ENCODE data around the gene DEFB114. TPM values are rescaled to one million over a fixed set of nuclear protein-coding genes. Genes with fewer than 3 reads are reported as not detected.

DEFB114 gene
- total RNA-seq, 4 donors from 2014 or later: not detected

GRCh38 chr6:49969605-49970004 lies 5.6 kb upstream of the DEFB114 start, which contains the start of gene DEFB113:
TSS of gene DEFB113 (minus strand) at chr6:49969625. CDS start at chr6:49969625, 0 bp downstream.
- WGBS, 2 donors: 33 to 35% methylated on average over 2 of the region's 2 CpGs
- TF ChIP-seq CTCF (IDR thresholded peaks at IDR 0.05): no peak
- TF ChIP-seq POLR2A (IDR thresholded peaks at IDR 0.05): no peak
- H3K4me3 ChIP-seq (ENCODE audit: low read depth, poor library complexity, severe bottlenecking): no peak within 1 kb of the TSS
- intact Hi-C loops (cut with DNase I; ENCODE audit: low total_unique reads): no loop called here
- DNase-seq (ENCODE audit: low spot score in 2 of 2): no peak

GRCh38 chr6:49966823-49967222 lies 2.9 kb upstream of the DEFB114 start:
- TF ChIP-seq CTCF (IDR thresholded peaks at IDR 0.05) (no peak), POLR2A (IDR thresholded peaks at IDR 0.05) (no peak)
- intact Hi-C loops (cut with DNase I; ENCODE audit: low total_unique reads): no loop called here
- no peak for DNase-seq (ENCODE audit: low spot score in 2 of 2)
- H3K4me3 ChIP-seq (ENCODE audit: low read depth, poor library complexity, severe bottlenecking): no peak overlapping the region
- WGBS, 2 donors: 50 to 55% methylated on average over 2 of the region's 2 CpGs

- DNase-seq (ENCODE audit: low spot score in 2 of 2): no peak
- TF ChIP-seq CTCF (IDR thresholded peaks at IDR 0.05) (no peak), POLR2A (IDR thresholded peaks at IDR 0.05) (no peak)
- 40 to 43% methylated on average over 2 of the region's 2 CpGs for WGBS, 2 donors
- H3K4me3 ChIP-seq (ENCODE audit: low read depth, poor library complexity, severe bottlenecking): no peak overlapping the region
- intact Hi-C loops (cut with DNase I; ENCODE audit: low total_unique reads): no loop called here
These were observed 2.4 kb upstream of the DEFB114 start for GRCh38 chr6:49966334-49966733.

GRCh38 chr6:49958180-49958579 lies 5.8 kb downstream of the DEFB114 start:
- 76 to 84% methylated on average over 1 of the region's 1 CpG for WGBS, 2 donors
- intact Hi-C loops (cut with DNase I; ENCODE audit: low total_unique reads): no loop called here
- no peak overlapping the region for H3K4me3 ChIP-seq (ENCODE audit: low read depth, poor library complexity, severe bottlenecking)
- TF ChIP-seq CTCF (IDR thresholded peaks at IDR 0.05) (no peak), POLR2A (IDR thresholded peaks at IDR 0.05) (no peak)
- no peak for DNase-seq (ENCODE audit: low spot score in 2 of 2)

- TF ChIP-seq CTCF (IDR thresholded peaks at IDR 0.05) (no peak), POLR2A (IDR thresholded peaks at IDR 0.05) (no peak)
- no peak for DNase-seq (ENCODE audit: low spot score in 2 of 2)
- intact Hi-C loops (cut with DNase I; ENCODE audit: low total_unique reads): no loop called here
These were observed 8.1 kb downstream of the DEFB114 start for GRCh38 chr6:49955847-49956246.

GRCh38 chr6:49951926-49952325 lies 12.0 kb downstream of the DEFB114 start:
- H3K4me3 ChIP-seq (ENCODE audit: low read depth, poor library complexity, severe bottlenecking): no peak overlapping the region
- intact Hi-C loops (cut with DNase I; ENCODE audit: low total_unique reads): no loop called here
- WGBS, 2 donors: 64 to 74% methylated on average over 2 of the region's 2 CpGs
- TF ChIP-seq CTCF (IDR thresholded peaks at IDR 0.05) (no peak), POLR2A (IDR thresholded peaks at IDR 0.05) (no peak)
- DNase-seq (ENCODE audit: low spot score in 2 of 2): no peak

More at GRCh38 chr6:49955847-49956246, 8.1 kb downstream of the DEFB114 start:
- no peak overlapping the region for H3K4me3 ChIP-seq (ENCODE audit: low read depth, poor library complexity, severe bottlenecking)

Measured in lower leg skin (tissue), 4 donors.